HG03520 (cell line): Measurements from ENCODE around the gene MGLL.

Experiments
- ATAC-seq: cut with Tn5 transposase; IDR thresholded peaks from one replicate; pipeline ENCODE4 v1.9.1; 2021; ENCODE audit warnings: mild to moderate bottlenecking, moderate library complexity; ENCODE audit not compliant: unreplicated experiment

Gene MGLL

GRCh38 chr3:127761441-127761801 lies 60.9 kb downstream of the MGLL start:
- ATAC-seq: no peak

- ATAC-seq: no peak
Measured at GRCh38 chr3:127760791-127761440, 61.4 kb downstream of the MGLL start.

- no peak for ATAC-seq
Measured at GRCh38 chr3:127760361-127760760, 62.0 kb downstream of the MGLL start.

- ATAC-seq: no peak
Measured at GRCh38 chr3:127759826-127760225, 62.5 kb downstream of the MGLL start.

GRCh38 chr3:127758013-127758412 lies 64.3 kb downstream of the MGLL start:
- no peak for ATAC-seq

- ATAC-seq: no peak
Measured at GRCh38 chr3:127755305-127755681, 67.0 kb downstream of the MGLL start.

GRCh38 chr3:127754411-127755304 lies 67.7 kb downstream of the MGLL start:
- peak; percentile 24 for ATAC-seq

GRCh38 chr3:127753898-127754410 lies 68.4 kb downstream of the MGLL start:
- peak; percentile 6 for ATAC-seq

GRCh38 chr3:127753338-127753737 lies 69.0 kb downstream of the MGLL start:
- no peak for ATAC-seq

GRCh38 chr3:127751782-127752181 lies 70.5 kb downstream of the MGLL start:
- ATAC-seq: no peak

- no peak for ATAC-seq
Measured at GRCh38 chr3:127751163-127751621, 71.1 kb downstream of the MGLL start.

GRCh38 chr3:127750226-127751031 lies 71.9 kb downstream of the MGLL start:
- ATAC-seq: peak; percentile 36

GRCh38 chr3:127749787-127750225 lies 72.5 kb downstream of the MGLL start:
- ATAC-seq: no peak

GRCh38 chr3:127749361-127749760 lies 73.0 kb downstream of the MGLL start:
- ATAC-seq: no peak

- no peak for ATAC-seq
Measured at GRCh38 chr3:127748754-127749327, 73.5 kb downstream of the MGLL start.

- no peak for ATAC-seq
Measured at GRCh38 chr3:127747751-127748521, 74.4 kb downstream of the MGLL start.

GRCh38 chr3:127747066-127747465 lies 75.2 kb downstream of the MGLL start:
- no peak for ATAC-seq

GRCh38 chr3:127746400-127747057 lies 75.8 kb downstream of the MGLL start:
- no peak for ATAC-seq

- ATAC-seq: no peak
Measured at GRCh38 chr3:127745656-127746399, 76.5 kb downstream of the MGLL start.
